ENCODE data around the gene TBP. TPM values are rescaled to one million over a fixed set of nuclear protein-coding genes. Genes with fewer than 3 reads are reported as not detected.

TBP gene
- total RNA-seq, 1 experiment from 2014 or later = 22.9 TPM

GRCh38 chr6:170535004-170535403 is 19.2 kb upstream of the TBP start:
- DNase-seq (ENCODE audit: low read depth) = no peak

GRCh38 chr6:170536671-170537070 is 17.5 kb upstream of the TBP start:
- no peak for DNase-seq (ENCODE audit: low read depth)

GRCh38 chr6:170537329-170537728 is 16.8 kb upstream of the TBP start:
- DNase-seq (ENCODE audit: low read depth) = no peak

- DNase-seq (ENCODE audit: low read depth) = no peak
These were observed 12.0 kb upstream of the TBP start for GRCh38 chr6:170542031-170542719.

- DNase-seq (ENCODE audit: low read depth) = no peak
These were observed 8.8 kb upstream of the TBP start for GRCh38 chr6:170545405-170545804.

- DNase-seq (ENCODE audit: low read depth) = peak; percentile 95
These were observed 1.2 kb upstream of the TBP start, which contains the start of gene PSMB1 for GRCh38 chr6:170552765-170553533. Gene PSMB1, minus strand, starts transcription at chr6:170553307. Its CDS starts 65 bp downstream, at chr6:170553242.

GRCh38 chr6:170553534-170554012 is 596 bp upstream of the TBP start:
- DNase-seq (ENCODE audit: low read depth) = no peak

GRCh38 chr6:170554796-170555137 is 598 bp downstream of the TBP start:
- DNase-seq (ENCODE audit: low read depth) = no peak

- no peak for DNase-seq (ENCODE audit: low read depth)
These were observed 1.1 kb downstream of the TBP start for GRCh38 chr6:170555305-170555704.

GRCh38 chr6:170561555-170561954 is 7.4 kb downstream of the TBP start:
- DNase-seq (ENCODE audit: low read depth) = no peak

GRCh38 chr6:170564936-170565530 is 10.9 kb downstream of the TBP start:
- no peak for DNase-seq (ENCODE audit: low read depth)

GRCh38 chr6:170572704-170573466 is 18.7 kb downstream of the TBP start:
- DNase-seq (ENCODE audit: low read depth) = no peak

- DNase-seq (ENCODE audit: low read depth) = peak; percentile 12
These were observed 21.1 kb downstream of the TBP start for GRCh38 chr6:170575250-170575649.

- no peak for DNase-seq (ENCODE audit: low read depth)
These were observed 24.7 kb downstream of the TBP start for GRCh38 chr6:170578909-170579308.

GRCh38 chr6:170583756-170584180 is 29.6 kb downstream of the TBP start:
- no peak for DNase-seq (ENCODE audit: low read depth)

- DNase-seq (ENCODE audit: low read depth) = peak; percentile 93
These were observed 30.2 kb downstream of the TBP start, which contains the start of gene PDCD2 for GRCh38 chr6:170584181-170584953. Gene PDCD2, minus strand, starts transcription at chr6:170584637. Its CDS starts 56 bp downstream, at chr6:170584581.

- no peak for DNase-seq (ENCODE audit: low read depth)
These were observed 30.9 kb downstream of the TBP start for GRCh38 chr6:170584954-170585498.

GRCh38 chr6:170590725-170591124 is 36.6 kb downstream of the TBP start:
- no peak for DNase-seq (ENCODE audit: low read depth)

- no peak for DNase-seq (ENCODE audit: low read depth)
These were observed 42.3 kb downstream of the TBP start for GRCh38 chr6:170596426-170596825.

GRCh38 chr6:170597278-170597677 is 43.1 kb downstream of the TBP start:
- DNase-seq (ENCODE audit: low read depth) = no peak

Measured in M059J (cell line).